K562 (cell line): ENCODE results near the gene ALK.

Experiments
- E2F5 ChIP-seq: sonication (generic); formaldehyde crosslinking; IDR thresholded peaks from 2 replicates; pipeline ENCODE4 v1.8.0; 2022; ENCODE audit warnings: mild to moderate bottlenecking, missing genetic modification reagents
- EHMT2 ChIP-seq: fragments of 450-650 bp; IDR thresholded peaks from 2 replicates; pipeline ENCODE4 v1.6.1; 2018; ENCODE audit warnings: antibody characterized with exemption
- JUN ChIP-seq, 2 experiments: sonication (generic) in 1 of 2; formaldehyde crosslinking in 1 of 2; IDR thresholded peaks; 2 replicates each; pipeline versions ENCODE4 v1.6.1 to v1.8.0; 2012 to 2022; ENCODE audit warnings: borderline replicate concordance in 2 of 2, mild to moderate bottlenecking in 2 of 2, improper control_type of control experiment in 1 of 2, low read depth in 1 of 2, low read length in 1 of 2, missing genetic modification reagents in 1 of 2
- TF ChIP-seq, protein P1 (sequence below): sonication (generic); formaldehyde crosslinking; IDR thresholded peaks from 2 replicates; pipeline ENCODE4 v1.8.0; 2022; ENCODE audit warnings: mild to moderate bottlenecking, missing genetic modification reagents
- TF ChIP-seq, protein P2 (sequence below), 3 experiments: IDR thresholded peaks in 2 of 3; conservative IDR thresholded peaks in 1 of 3; 2 replicates each; pipeline ENCODE4 v1.5.1; 2011 to 2012; ENCODE audit warnings: low read length in 3 of 3, mild to moderate bottlenecking in 3 of 3, control low read depth in 2 of 3, improper control_type of control experiment in 1 of 3, inconsistent platforms in 1 of 3, low read depth in 1 of 3, mixed read lengths in 1 of 3, moderate library complexity in 1 of 3; ENCODE audit not compliant: insufficient read depth in 2 of 3
- TF ChIP-seq, protein P3 (sequence below): sonication (generic); formaldehyde crosslinking; IDR thresholded peaks from 2 replicates; pipeline ENCODE4 v1.8.1; 2023; ENCODE audit warnings: mild to moderate bottlenecking, missing genetic modification reagents

DNA sequence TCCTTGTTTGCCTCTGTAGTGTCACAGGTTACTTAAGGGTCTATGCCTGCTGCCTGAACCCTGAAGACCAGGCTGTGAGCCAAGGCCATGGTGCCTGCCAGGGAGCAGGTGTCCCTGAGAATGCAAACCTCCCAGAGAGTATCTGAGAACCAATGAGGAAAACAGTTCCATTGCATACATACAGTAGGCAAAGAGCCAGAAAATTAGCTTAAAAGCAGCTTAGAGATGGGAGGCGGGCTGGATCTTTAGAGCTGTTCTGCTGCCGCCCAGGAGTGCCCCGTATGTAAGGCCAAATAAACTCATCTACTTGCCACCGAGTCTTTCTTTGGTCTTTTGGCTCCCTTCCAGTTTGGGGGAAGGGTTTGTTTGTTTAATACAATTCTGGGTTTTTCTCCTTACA is 478.2 kb downstream of the ALK start:
- TF ChIP-seq, protein P1, sequence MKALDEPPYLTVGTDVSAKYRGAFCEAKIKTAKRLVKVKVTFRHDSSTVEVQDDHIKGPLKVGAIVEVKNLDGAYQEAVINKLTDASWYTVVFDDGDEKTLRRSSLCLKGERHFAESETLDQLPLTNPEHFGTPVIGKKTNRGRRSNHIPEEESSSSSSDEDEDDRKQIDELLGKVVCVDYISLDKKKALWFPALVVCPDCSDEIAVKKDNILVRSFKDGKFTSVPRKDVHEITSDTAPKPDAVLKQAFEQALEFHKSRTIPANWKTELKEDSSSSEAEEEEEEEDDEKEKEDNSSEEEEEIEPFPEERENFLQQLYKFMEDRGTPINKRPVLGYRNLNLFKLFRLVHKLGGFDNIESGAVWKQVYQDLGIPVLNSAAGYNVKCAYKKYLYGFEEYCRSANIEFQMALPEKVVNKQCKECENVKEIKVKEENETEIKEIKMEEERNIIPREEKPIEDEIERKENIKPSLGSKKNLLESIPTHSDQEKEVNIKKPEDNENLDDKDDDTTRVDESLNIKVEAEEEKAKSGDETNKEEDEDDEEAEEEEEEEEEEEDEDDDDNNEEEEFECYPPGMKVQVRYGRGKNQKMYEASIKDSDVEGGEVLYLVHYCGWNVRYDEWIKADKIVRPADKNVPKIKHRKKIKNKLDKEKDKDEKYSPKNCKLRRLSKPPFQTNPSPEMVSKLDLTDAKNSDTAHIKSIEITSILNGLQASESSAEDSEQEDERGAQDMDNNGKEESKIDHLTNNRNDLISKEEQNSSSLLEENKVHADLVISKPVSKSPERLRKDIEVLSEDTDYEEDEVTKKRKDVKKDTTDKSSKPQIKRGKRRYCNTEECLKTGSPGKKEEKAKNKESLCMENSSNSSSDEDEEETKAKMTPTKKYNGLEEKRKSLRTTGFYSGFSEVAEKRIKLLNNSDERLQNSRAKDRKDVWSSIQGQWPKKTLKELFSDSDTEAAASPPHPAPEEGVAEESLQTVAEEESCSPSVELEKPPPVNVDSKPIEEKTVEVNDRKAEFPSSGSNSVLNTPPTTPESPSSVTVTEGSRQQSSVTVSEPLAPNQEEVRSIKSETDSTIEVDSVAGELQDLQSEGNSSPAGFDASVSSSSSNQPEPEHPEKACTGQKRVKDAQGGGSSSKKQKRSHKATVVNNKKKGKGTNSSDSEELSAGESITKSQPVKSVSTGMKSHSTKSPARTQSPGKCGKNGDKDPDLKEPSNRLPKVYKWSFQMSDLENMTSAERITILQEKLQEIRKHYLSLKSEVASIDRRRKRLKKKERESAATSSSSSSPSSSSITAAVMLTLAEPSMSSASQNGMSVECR (CRISPR knock-in tag) = no peak
- TF ChIP-seq E2F5 (CRISPR knock-in tag) (no peak), EHMT2 (no peak), JUN (IDR thresholded peaks at IDR 0.05; ENCODE audit: borderline replicate concordance, low read depth, low read length) (no peak), JUN (CRISPR knock-in tag; IDR thresholded peaks at IDR 0.05; ENCODE audit: borderline replicate concordance) (no peak)
- TF ChIP-seq, protein P2, sequence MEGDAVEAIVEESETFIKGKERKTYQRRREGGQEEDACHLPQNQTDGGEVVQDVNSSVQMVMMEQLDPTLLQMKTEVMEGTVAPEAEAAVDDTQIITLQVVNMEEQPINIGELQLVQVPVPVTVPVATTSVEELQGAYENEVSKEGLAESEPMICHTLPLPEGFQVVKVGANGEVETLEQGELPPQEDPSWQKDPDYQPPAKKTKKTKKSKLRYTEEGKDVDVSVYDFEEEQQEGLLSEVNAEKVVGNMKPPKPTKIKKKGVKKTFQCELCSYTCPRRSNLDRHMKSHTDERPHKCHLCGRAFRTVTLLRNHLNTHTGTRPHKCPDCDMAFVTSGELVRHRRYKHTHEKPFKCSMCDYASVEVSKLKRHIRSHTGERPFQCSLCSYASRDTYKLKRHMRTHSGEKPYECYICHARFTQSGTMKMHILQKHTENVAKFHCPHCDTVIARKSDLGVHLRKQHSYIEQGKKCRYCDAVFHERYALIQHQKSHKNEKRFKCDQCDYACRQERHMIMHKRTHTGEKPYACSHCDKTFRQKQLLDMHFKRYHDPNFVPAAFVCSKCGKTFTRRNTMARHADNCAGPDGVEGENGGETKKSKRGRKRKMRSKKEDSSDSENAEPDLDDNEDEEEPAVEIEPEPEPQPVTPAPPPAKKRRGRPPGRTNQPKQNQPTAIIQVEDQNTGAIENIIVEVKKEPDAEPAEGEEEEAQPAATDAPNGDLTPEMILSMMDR (IDR thresholded peaks at IDR 0.05 in 2 of 3, conservative IDR thresholded peaks at IDR 0.05 in 1 of 3; ENCODE audit: insufficient read depth in 2 of 3, low read depth in 1 of 3, low read length in 3 of 3) = no peak
- TF ChIP-seq, protein P3, sequence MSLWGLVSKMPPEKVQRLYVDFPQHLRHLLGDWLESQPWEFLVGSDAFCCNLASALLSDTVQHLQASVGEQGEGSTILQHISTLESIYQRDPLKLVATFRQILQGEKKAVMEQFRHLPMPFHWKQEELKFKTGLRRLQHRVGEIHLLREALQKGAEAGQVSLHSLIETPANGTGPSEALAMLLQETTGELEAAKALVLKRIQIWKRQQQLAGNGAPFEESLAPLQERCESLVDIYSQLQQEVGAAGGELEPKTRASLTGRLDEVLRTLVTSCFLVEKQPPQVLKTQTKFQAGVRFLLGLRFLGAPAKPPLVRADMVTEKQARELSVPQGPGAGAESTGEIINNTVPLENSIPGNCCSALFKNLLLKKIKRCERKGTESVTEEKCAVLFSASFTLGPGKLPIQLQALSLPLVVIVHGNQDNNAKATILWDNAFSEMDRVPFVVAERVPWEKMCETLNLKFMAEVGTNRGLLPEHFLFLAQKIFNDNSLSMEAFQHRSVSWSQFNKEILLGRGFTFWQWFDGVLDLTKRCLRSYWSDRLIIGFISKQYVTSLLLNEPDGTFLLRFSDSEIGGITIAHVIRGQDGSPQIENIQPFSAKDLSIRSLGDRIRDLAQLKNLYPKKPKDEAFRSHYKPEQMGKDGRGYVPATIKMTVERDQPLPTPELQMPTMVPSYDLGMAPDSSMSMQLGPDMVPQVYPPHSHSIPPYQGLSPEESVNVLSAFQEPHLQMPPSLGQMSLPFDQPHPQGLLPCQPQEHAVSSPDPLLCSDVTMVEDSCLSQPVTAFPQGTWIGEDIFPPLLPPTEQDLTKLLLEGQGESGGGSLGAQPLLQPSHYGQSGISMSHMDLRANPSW (CRISPR knock-in tag) = no peak
